ENCODE data around the gene WHAMM. TPM values are rescaled to one million over a fixed set of nuclear protein-coding genes. Genes with fewer than 3 reads are reported as not detected.

The WHAMM gene
- total RNA-seq, 1 donor from 2014 or later, result 8.1 TPM

DNA sequence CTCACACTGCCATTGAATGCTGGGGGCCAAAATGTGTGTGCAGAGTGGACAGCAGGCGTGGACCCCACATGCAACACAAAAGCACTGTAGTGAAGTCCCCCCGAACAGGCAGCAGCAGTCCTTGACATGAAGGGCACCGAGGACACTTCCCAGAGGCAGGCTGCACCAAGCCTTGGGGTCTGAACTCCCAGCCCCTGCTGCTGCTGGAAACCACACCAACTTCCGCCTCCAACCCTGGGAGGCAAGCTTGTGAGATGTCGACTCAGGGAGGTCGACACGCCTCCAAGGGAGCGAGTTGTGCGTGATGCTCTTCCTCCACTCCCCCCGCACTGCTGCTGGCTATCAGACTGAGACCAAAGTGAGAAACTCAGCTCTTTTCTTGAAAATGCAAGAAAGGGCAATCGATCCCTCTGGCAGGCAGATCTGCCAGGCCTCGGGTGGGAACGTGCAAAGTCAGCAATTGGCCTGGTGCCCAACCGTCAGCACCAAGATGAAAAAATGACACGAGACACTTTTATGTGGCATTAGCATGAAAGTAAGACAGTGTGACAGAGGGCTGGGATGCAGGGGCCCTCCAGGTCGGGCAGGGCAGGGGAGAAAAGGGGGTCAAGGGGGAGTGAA, 43.6 kb downstream of the WHAMM start:
- H3K27me3 Mint-ChIP-seq, result no peaks in the 10 kb centered on the region
- no peak for DNase-seq (ENCODE audit: low spot score, unreplicated experiment)
- H3K27ac Mint-ChIP-seq, result no peak overlapping the region
- TF ChIP-seq, protein P1, sequence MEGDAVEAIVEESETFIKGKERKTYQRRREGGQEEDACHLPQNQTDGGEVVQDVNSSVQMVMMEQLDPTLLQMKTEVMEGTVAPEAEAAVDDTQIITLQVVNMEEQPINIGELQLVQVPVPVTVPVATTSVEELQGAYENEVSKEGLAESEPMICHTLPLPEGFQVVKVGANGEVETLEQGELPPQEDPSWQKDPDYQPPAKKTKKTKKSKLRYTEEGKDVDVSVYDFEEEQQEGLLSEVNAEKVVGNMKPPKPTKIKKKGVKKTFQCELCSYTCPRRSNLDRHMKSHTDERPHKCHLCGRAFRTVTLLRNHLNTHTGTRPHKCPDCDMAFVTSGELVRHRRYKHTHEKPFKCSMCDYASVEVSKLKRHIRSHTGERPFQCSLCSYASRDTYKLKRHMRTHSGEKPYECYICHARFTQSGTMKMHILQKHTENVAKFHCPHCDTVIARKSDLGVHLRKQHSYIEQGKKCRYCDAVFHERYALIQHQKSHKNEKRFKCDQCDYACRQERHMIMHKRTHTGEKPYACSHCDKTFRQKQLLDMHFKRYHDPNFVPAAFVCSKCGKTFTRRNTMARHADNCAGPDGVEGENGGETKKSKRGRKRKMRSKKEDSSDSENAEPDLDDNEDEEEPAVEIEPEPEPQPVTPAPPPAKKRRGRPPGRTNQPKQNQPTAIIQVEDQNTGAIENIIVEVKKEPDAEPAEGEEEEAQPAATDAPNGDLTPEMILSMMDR (IDR thresholded peaks at IDR 0.05; ENCODE audit: unreplicated experiment), result no peak
- H3K4me1 Mint-ChIP-seq (ENCODE audit: low read depth), result peaks cover 9% of the 10 kb centered on the region
- no peak overlapping the region for H3K4me3 Mint-ChIP-seq (ENCODE audit: low read depth)
- no peaks in the 10 kb centered on the region for H3K36me3 Mint-ChIP-seq (ENCODE audit: insufficient read depth)
- no peaks in the 10 kb centered on the region for H3K9me3 Mint-ChIP-seq (ENCODE audit: low read depth)

DNA sequence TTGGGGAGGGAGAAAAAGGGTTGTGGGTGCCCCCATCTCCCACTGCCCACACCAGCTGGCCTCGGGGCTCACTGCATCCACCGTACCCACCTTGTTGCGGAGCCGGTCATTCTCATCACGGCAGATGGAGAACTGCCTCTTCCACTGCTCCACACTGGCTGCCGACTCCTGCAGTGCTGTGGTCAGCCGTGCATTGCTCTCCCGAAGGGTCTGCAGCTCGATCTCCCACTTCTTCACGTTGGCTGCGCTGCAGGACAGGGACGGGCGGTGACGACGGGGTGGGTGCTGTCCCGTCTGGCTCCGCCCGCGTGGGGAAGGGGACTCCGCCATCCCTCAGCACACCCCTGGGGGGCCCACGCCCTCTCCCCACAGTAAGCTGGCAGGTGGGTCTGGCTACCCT, 45.1 kb downstream of the WHAMM start:
- H3K27ac Mint-ChIP-seq, result no peak overlapping the region
- peaks cover 5% of the 10 kb centered on the region for H3K4me1 Mint-ChIP-seq (ENCODE audit: low read depth)
- H3K4me3 Mint-ChIP-seq (ENCODE audit: low read depth), result no peak overlapping the region
- no peaks in the 10 kb centered on the region for H3K27me3 Mint-ChIP-seq
- no peaks in the 10 kb centered on the region for H3K9me3 Mint-ChIP-seq (ENCODE audit: low read depth)
- DNase-seq (ENCODE audit: low spot score, unreplicated experiment), result no peak
- H3K36me3 Mint-ChIP-seq (ENCODE audit: insufficient read depth), result no peaks in the 10 kb centered on the region
- TF ChIP-seq, protein P1 (IDR thresholded peaks at IDR 0.05; ENCODE audit: unreplicated experiment), result no peak

DNA sequence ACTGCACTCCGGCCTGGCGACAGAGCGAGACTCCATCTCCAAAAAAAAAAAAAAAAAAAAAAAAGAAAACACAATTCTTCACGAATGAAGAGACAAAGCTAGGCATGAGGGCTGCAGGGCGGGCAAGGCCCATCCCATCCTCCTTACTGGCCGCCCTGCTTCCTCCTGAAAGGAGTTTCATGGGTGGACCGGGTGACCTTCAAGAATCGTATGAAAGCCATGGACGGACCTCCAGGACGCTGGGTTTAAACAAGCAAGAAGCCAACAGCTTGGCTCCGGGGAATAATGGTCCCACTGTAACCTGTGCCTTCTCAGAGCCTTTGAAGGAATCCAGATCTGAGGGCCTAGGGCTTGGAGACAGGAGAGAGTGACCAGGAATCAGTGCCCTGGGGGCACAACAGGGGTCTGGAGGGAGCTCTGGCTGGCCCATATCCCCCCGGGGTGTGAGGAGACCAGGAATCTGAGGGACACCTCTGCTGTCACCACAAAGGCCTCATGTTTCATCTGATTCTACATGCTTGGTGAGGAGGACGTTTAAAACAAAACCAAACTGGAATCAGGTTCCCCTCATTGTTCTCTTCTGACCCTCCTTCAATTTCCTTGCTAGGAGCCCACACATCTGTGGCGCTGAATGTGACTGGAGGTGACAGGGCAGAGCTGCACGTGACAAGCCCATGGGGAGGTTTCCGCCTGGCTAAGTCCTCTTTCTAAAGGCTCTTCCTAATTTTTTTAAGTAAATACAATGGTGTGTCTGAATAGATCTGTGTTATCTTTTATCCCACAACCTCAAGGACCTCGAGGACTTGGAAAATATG, 46.1 kb downstream of the WHAMM start:
- DNase-seq (ENCODE audit: low spot score, unreplicated experiment), result no peak
- H3K27me3 Mint-ChIP-seq, result no peaks in the 10 kb centered on the region
- H3K4me3 Mint-ChIP-seq (ENCODE audit: low read depth), result no peak overlapping the region
- H3K4me1 Mint-ChIP-seq (ENCODE audit: low read depth), result no peaks in the 10 kb centered on the region
- no peaks in the 10 kb centered on the region for H3K36me3 Mint-ChIP-seq (ENCODE audit: insufficient read depth)
- TF ChIP-seq, protein P1 (IDR thresholded peaks at IDR 0.05; ENCODE audit: unreplicated experiment), result no peak
- H3K9me3 Mint-ChIP-seq (ENCODE audit: low read depth), result no peaks in the 10 kb centered on the region
- H3K27ac Mint-ChIP-seq, result no peak overlapping the region

DNA sequence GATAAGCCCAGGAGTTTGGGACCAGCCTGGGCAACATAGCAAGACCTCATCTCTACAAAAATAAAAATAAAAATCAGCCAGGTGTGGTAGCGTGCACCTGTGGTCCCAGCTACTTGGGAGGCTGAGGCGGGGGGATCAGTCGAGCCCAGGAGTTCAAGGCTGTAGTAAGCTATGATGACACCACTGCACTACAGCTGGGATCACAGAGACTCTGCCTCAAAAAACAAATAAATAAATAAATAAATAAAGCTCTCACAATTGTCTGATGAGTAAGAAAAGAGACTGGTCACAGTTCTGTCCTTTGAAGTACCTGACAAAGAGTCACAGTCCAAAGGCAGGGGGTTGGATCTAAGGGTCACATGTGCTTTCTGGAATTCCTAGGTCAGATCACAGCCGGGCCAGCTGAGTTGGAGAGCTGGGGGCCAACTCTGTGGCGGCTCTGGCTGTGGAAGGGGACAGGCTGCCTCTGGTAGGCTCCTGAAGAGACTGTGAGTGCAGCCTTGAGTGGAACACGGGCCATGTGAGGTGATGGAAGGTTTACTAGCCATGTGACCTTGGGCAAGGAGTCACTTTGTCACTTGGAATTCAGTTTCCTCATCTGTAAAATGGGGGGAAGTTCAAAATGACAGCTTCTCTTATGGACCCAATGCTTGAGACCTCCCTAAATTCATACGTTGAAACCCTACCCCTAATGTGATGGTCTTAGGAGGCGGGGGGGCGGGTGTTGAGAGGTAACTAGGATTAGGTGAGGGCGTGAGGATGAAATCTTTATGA, 47.2 kb downstream of the WHAMM start:
- no peaks in the 10 kb centered on the region for H3K27me3 Mint-ChIP-seq

DNA sequence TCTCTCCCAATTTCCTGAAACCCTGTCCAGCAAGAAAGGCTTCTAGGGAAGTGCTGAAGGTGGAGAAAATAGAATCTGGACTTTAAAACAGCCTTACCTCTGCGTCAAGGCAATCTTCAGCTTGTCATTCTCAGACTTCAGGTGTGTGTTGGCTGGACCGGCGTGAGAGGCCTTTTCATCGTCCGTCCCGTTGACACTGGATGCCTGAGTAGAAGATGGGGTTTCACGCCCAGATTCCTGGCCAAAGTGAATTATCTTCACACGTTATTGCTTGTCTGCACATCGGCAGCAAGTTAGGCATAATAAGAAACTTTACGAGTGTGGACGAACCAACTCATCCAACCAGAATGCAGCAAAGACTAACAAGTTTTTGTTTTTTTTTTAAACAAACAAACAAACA, 49.5 kb downstream of the WHAMM start:
- Mint-ChIP-seq H3K9me3 (ENCODE audit: low read depth) (no peaks in the 10 kb centered on the region), H3K4me1 (ENCODE audit: low read depth) (no peaks in the 10 kb centered on the region), H3K27me3 (no peaks in the 10 kb centered on the region), H3K27ac (no peak overlapping the region), H3K36me3 (ENCODE audit: insufficient read depth) (no peaks in the 10 kb centered on the region), H3K4me3 (ENCODE audit: low read depth) (no peak overlapping the region)
- no peak for DNase-seq (ENCODE audit: low spot score, unreplicated experiment)
- TF ChIP-seq, protein P1 (IDR thresholded peaks at IDR 0.05; ENCODE audit: unreplicated experiment), result no peak

More for the DNA sequence above, 47.2 kb downstream of the WHAMM start:
- Mint-ChIP-seq H3K36me3 (ENCODE audit: insufficient read depth) (no peaks in the 10 kb centered on the region), H3K27ac (no peak overlapping the region), H3K4me1 (ENCODE audit: low read depth) (no peaks in the 10 kb centered on the region), H3K9me3 (ENCODE audit: low read depth) (no peaks in the 10 kb centered on the region), H3K4me3 (ENCODE audit: low read depth) (no peak overlapping the region)
- TF ChIP-seq, protein P1 (IDR thresholded peaks at IDR 0.05; ENCODE audit: unreplicated experiment), result no peak
- no peak for DNase-seq (ENCODE audit: low spot score, unreplicated experiment)

All from progenitor cell of endocrine pancreas (in vitro differentiated cells).